Inflammatory macrophage treated with lipopolysaccharide for 1 hour (primary cell): ENCODE measurements around the gene KIF4A.

Experiments used
- DNase-seq, 2 donors: peaks; one replicate each; pipeline ENCODE4 v3.0.0-alpha.2; 2020 to 2022

The KIF4A gene

DNA sequence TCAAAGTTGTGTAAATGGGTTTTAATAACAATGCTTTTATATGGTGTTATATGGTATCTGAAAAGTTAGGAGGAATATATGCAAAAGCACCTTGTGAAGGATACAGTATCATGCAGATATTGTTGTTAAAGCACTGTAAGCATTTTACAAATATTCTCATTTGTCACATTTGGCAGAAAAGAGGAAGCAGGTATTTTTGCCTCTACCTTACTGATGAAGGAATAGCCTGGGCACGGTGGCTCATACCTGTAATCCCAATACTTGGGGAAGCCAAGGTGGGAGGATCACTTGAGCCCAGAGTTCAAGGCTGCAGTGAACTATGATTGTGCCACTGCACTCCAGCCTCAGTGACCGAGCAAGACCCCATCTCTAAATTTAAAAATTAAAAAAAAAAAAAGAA is 121.0 kb downstream of the KIF4A start:
- no peak for DNase-seq

DNA sequence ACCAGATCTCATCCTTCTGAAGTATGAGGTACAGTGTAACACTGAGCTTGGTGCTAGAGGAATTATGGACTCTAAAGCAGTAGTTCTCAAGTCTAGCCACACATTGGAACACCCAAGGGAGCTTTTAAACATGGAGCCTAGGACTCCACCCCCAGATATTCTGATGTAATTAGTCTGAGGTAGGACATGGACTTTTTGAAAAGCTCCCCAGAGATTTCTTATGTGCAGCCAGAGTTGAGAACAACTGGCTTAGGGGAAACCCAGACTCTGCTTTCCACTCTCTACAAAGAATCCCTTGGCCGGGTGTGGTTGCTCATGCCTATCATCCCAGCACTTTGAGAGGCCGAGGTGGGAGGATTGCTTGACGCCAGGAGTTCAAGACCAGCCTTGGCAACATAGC is 121.6 kb downstream of the KIF4A start:
- peak in 1 of 2 donors; percentile 19 for DNase-seq

DNA sequence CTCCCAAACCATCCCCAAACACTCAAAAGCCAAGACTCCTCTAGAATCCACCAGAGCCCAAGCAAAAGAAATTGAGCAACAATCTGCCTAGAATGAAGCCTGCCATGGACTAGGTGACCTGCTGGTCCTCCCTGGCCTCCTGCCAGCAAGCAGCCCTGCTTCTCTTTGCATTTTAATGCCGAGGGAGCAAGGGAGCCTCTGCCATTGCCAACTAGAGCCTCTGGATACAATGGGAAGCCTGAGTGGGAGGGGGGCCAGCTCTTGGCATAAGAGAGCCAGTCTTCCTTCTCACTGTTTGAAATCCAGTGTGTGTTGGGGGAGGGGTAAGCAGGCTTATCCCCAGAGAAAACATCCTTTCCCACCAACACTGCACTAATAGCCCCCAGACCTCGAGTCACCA is 131.7 kb downstream of the KIF4A start:
- DNase-seq: no peak

DNA sequence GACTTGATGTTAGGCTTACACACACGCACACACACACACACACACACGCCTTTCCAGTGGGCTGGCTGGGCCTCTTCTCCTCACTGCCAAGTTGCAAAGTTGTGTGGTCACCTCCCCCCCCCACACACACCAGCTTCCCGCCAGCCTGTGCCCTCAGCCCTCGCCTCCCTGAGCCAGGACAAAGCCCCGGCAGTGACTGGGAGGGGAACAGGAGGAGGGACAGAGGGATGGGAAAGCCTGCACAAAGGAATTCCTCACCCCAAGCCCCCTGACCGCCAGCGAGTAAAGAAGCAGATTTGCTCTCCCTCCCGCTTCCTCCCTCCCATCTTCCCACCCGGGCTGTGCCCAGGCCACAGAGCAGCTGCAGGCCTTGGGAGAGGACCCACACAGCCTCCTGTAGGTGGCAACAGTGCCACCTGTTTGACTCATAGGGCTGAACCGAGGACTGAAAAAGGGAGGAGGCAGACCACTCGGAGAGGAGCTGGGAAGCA is 133.0 kb downstream of the KIF4A start, which contains the start of gene GDPD2:
TSS of gene GDPD2 (plus strand) at position 464 of the 491 bp plus-strand sequence. CDS start 1,671 bp downstream, outside the sequence.
- no peak for DNase-seq

DNA sequence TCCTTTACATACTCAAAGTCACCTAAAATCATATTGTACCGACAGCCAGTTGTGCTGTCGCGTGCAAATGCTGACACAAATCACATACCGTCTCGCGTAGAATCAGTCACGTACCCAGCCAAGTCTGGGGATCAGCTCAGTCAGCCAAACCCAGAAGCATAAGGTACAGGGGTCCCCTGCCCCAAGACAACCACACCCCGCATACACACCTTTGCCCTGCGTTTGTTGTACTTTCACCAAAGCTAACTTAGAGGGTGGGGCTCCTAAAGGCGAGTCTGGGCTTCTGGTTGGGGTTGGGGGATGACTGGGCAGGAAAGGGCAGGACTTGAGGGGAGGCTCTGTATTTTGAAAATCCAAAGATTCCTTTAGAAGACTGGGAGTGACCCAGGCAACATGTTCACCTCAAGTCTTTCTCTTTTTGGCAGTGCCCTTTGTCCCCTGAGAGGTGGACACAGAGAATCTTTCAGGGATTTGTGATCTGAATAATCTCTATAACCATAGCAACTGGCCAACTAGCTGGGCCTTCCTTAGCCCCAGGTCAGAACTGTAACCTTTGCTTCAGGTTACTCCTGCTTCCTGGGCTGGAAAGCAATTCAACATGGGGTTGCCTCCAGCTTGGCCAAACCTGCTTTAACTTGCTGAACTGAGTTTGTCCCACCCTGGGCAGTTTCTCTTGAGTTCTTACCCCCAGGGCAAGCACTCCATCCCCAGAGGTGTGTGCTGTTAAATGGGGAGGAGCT is 134.2 kb downstream of the KIF4A start:
- DNase-seq: no peak

DNA sequence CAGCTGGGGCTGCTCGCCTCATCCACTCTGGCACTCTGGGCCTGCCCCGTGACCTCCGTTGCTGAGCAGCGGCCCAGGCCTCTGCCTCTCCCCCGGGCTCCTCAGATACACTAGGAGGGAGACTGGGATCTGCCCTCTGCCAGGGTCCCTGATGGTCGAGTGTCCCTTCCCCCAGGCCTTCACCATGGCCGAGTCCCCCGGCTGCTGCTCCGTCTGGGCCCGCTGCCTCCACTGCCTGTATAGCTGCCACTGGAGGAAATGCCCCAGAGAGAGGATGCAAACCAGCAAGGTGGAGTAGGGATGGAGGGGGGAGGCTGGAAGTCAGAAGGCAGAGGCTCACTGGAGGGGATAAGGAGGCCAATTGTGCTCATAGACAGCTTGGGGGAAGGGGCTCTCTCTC is 134.9 kb downstream of the KIF4A start:
- DNase-seq: no peak

DNA sequence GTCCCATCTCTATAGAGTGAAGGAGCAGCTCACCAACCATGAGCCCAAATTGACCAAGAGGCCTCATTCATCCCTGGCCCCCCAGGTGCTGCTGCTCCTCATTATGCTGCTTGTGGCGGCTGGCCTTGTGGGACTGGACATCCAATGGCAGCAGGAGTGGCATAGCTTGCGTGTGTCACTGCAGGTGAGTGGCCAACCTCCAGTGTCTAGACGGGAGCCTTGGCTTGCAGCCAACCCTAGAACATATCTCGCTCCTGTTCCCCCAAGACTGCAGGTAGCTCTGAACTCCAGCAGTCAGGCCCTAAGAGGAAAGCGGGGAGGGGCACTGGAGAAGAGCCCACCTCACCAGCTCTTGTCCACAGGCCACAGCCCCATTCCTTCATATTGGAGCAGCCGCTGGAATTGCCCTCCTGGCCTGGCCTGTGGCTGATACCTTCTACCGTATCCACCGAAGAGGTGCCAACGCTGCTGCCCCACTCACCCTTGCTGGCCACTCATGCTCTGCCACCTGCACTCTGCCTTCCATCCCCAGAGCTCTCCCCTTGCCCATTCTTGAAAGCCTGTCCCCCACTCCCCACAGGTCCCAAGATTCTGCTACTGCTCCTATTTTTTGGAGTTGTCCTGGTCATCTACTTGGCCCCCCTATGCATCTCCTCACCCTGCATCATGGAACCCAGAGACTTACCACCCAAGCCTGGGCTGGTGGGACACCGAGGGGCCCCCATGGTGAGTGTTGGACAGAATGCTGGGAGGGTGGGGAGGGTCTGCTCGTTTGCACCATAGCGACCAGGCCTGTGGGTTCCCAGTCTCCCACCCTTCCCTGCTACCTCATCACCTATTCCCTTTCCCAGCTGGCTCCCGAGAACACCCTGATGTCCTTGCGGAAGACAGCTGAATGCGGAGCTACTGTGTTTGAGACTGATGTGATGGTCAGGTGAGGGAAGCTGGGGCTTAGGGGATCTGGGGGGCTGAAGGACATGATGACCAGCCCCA is 136.7 kb downstream of the KIF4A start:
- DNase-seq: no peak

DNA sequence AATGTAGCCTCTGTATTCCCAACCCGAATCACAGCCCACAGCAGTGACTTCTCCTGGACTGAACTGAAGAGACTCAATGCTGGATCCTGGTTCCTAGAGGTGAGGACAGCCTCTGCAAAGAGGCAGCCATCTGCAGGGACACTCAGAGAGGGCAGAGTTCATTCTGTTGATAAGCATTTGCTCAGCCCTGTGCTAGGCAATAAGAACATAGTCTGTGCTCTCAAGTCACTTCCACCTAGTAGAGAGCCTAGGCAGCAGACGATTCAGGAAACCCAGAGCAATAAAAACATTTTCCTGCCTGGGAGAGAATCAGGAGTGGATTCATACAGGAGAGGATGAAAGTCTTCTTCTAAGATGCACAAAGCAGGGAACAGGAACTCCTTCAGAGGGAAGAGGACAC is 137.5 kb downstream of the KIF4A start:
- no peak for DNase-seq

DNA sequence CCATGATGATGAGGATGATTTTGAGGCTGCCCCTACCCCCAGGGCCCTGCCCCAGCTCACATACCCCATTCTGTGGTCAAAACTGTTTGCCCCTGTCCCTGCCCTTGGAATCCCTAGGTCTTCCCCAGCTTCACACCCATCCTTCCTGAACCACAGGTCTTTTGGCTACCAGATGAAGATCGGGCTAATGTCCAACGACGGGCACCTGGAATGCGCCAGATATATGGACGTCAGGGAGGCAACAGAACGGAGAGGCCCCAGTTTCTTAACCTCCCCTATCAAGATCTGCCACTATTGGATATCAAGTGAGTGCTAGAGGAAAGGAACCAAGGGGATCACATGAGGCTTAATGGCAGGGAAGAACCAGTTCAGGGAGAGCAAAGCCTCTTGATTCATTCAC is 139.9 kb downstream of the KIF4A start:
- DNase-seq: no peak

DNA sequence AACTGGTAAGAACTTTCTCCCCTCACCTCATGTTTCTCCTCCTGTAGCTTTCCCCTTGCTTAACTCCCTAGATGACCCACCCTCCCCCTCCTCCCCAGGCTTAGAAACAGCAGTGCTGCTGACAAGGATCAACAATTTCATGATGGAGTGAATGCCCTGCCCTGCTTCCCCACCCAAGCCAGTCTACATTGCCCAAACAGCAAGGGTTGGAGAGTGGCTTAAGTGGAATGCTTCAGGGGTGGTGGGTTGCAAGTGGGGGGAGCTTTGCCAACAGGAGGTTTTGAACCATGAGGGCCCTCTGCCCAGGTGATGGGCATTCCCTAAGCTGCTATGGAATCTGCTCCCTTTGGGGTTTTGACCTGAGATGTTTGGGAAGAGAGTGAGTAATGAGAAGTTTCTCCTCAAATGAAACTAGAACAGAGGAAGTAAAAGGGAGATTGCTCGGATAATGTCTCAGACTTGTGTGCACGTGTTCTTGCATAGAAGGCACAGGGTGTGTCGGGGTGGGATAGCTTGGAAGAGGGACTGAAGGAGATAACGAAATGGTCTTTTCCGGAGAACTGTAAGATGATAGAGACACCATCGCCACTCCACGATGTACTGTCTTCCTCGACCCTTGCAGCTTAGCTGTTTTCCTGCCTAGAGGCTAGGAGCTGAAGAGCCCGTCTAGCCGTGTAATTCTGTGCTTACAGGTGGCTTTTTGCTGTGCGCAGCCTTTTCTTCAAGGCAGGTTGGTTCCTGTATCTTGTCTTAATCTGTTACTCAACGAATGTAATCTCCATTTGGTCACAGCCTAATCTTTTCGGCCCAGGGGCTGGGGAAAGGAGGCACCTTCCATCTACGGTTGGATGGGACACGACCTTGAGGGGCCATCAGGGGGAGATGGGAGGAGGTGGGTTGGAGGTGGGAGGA is 143.3 kb downstream of the KIF4A start:
- peak in 1 of 2 donors; percentile 5 for DNase-seq

DNA sequence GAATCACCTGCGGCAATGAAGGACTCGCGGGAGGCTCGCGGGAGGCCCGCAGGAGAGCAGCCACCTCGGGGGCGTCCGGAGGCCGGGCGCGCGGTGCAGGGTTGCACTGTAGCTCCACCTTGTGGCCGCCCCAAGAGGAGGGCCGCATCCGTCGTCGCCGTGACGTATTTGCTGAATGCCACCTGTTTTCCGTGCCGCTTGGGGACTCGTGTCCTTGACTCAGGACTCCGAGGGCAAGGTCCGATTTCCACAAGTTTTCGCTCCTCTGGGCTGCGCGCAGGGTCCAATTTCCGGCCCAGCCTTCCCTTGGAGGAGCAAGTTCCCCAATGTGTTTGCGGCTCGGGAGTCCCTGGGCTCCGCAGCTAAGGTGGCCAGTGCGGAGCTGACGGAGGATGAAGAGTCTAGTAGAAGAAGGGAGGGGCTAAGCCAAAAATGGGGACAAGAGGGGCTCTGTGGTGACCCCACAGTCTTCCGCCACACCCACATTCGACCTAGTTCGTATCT is 144.0 kb downstream of the KIF4A start:
- peak; percentile 15 to 46 for DNase-seq

DNA sequence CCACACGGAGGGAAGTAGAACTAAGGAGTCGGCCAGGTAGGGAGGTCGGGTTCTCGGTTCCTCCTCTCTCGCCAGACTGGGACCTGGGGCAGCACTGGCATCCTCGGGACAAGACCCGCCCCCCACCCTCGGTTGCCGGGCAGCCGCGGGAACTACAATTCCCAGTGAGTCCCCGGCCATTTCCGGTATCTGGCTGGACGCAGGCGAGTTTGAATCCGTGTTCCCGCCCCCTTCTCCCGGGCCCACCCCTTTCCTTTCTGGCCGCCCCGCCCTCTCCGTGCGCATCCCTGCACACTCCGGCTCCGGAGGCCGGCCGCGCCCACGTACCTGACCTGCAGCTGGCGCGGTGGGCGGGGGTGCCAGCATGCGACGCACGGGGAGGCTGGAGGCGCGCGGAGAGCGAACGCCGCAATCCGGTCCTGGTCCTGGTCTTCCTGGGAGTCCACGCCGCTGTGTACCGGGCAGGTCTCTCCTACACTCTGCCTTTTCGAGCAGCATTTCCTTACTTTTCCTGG is 144.5 kb downstream of the KIF4A start:
- peak; percentile 46 to 52 for DNase-seq

DNA sequence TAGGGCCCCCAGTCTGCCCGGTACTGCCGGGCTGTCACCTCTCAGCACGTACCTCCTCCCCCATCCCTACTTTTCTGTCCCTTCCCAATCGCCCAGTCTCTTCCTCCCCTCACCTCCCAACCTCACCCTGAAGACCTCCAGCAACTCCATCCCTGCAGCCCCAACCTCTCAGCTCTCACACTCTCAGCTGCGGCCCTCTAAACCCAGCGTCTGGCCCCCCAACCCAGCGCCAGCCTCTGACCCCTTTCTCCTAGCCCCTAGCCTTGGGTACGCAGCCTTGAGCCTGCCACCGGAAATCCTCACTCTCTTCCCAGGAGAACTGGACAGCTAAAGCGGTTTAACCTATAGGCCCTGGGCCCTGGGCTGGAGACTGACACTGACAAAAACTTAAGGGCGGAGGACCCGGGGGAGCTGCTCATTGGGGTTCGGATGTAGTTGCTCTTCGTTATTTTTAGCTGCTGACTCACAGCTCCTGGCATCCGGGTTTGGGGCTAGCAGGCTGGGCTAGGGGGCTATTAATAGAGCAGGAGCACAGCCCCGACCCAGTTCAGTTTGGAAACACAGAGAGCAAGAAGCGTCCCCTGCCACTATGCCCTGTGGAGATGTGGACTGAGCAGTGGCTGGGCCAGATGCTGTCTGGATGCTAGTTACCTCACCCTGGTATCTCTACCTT is 145.1 kb downstream of the KIF4A start:
- no peak for DNase-seq

DNA sequence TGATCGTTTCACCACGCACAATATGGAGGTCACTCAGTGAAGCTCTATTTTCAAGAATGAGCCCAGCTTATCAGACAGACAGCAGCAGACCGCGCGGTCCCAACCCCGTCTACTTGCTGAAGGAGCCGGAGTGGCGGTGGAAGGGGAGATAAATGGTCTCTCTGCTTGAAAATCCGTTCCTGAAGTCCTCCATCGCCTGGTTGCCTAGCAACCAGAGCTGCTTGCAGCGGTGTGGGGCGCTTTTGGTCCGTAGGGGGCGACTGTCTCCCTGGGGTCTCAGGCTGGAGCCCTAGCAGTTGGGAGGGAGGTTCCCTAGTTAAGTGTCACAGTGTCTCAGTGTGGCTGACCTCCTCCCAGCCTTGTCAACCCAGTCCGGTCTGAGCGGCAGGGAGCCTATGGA is 146.4 kb downstream of the KIF4A start:
- DNase-seq: no peak

DNA sequence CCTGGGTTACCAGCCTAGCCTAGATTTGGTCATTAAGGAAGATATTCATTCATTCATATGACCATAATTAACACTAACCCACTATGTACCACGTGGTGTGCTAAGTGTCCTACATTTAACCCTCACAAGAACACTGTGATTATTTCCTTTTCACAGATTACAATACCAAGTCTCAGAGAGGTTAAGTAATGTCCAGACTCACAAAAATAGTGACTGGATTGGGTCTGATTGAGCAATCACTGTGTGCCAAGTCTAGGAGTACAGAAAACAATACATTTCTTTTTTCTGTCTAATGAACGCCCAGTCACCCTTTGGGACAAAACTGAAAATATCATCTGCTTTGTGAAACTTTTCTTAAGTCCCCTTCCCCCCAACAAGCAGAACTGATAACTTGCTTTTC is 147.1 kb downstream of the KIF4A start:
- peak; percentile 15 to 19 for DNase-seq

DNA sequence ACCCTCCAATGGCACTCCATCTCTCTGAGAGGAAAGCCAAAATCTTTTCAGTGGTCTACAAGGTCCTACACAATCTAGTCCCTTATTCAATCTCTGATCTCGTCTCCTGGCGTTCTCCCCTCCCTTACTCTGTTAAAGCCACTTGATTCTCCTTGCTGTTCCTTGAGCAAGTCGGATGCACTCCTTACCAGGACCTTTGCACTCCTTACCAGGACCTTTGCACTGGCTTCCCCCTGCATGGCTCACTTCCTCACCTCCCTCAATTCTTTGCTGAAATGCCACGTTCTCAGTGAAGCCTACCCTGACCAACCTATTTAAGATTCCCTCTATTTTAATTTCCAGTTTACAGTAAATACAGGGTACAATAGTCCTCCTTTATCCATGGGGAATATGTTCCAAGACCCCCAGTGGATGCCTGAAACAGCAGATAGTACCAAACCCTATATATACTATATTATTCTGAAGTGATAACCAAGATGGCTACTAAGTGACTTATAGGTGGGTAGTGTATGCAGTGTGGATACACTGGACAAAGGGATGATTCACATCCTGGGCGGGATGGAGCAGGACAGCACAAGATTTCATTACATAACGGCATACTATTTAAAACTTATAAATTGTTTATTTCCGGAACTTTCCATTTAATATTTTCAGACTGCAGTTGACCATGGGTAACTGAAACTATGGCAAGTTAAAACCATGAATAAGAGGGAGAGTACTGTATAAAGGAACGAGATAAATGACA is 148.2 kb downstream of the KIF4A start:
- no peak for DNase-seq

DNA sequence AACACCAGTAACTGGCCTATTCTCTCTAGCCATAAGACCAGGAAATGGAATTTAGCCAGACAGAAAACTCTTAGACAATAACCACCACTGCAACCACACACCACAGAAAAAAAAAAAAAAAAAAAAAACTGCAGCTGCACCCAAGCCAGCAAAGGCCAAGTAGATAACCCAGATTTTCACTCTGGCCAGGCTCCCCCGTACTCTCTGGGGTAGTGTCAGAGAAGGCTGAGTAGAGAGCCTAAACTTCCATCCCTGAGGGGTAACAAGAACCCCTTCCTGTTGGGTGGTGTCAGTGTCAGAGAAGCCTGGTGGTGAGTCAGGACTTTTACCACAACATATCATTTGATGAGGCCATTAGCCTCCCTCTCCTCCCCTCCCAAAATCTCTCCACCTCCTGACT is 149.1 kb downstream of the KIF4A start:
- no peak for DNase-seq

DNA sequence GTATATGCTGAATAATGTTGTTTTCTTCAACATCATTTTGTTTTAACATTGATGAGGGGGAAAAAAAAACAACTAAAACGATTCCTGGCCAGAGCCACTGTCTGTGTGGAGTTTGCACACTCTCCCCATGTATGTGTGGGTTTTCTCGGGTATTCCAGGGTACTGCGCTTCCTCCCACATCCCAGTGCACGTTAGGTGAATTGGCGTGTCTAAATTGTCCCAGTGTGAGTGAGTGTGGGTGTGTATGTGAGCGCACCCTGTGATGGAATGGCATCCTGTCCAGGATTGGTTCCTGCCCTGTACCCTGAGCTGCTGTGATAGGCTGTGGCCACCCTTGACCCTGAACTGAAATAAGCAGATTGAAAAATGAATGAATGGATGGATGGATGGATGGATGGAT is 152.3 kb downstream of the KIF4A start:
- no peak for DNase-seq

DNA sequence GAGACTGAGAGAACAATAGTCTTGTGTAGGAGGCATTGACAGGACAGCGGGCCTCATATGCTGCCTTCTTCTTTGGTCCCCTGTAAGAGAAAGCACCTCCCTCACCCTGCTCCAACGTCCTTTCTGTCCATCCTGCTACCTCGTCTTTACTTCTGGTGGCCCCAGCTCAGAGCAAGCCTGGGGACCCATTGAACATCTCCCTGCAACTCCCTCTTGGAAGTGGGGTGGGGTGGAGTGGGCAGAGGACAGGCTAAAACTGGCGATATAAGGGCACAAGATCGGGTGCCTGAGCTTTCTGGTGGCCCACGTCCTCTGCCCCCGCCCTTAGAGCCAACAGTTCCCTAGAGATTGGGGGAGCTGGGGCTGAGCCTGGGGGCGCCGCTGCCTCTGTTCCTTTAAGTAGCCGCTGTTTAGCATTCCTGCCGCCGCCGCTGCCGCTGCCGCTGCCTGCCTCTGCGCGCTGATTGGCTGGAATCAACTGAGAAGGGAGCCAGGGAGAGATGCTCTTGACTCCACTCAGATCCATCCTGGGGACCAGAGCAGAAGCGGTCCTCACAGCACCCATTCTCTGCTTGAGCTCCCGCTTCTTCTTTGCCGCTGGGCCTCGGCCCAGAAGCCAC is 154.5 kb downstream of the KIF4A start, which contains the start of gene DLG3:
TSS of gene DLG3 (plus strand) at position 510 of the 620 bp plus-strand sequence. CDS start 367 bp downstream, outside the sequence.
- DNase-seq: no peak
